GM12878 (cell line): Measurements from ENCODE around the gene XCR1. TPM values are rescaled to one million over a fixed set of nuclear protein-coding genes. Genes with fewer than 3 reads are reported as not detected.

Experiments used
- CREB1 ChIP-seq: IDR thresholded peaks from 2 replicates; pipeline ENCODE4 v1.6.1; 2012; ENCODE audit warnings: low read depth, mild to moderate bottlenecking, inconsistent platforms
- CREM ChIP-seq: IDR thresholded peaks from 2 replicates; pipeline ENCODE4 v1.6.1; 2014; ENCODE audit warnings: antibody characterized with exemption, low read depth
- ELK1 ChIP-seq: IDR thresholded peaks from 2 replicates; pipeline ENCODE4 v1.6.1; 2012; ENCODE audit warnings: low read depth, low read length, improper control_type of control experiment
- FOXM1 ChIP-seq: IDR thresholded peaks from 2 replicates; pipeline ENCODE4 v1.6.1; 2012; ENCODE audit warnings: low read depth, mild to moderate bottlenecking, inconsistent platforms, low read length, moderate library complexity
- GABPA ChIP-seq: IDR thresholded peaks from 2 replicates; pipeline ENCODE4 v1.6.1; 2014; ENCODE audit warnings: antibody characterized with exemption, low read depth, mild to moderate bottlenecking, inconsistent platforms
- JUND ChIP-seq: IDR thresholded peaks from 2 replicates; pipeline ENCODE4 v1.6.1; 2012; ENCODE audit warnings: low read depth, mild to moderate bottlenecking, low read length, improper control_type of control experiment, moderate library complexity
- KDM1A ChIP-seq: fragments of 200-600 bp; sonication (generic); IDR thresholded peaks from 2 replicates; pipeline ENCODE4 v1.6.1; 2016; ENCODE audit warnings: borderline replicate concordance
- MXI1 ChIP-seq: fragments of 150-350 bp; IDR thresholded peaks from 2 replicates; pipeline ENCODE4 v1.6.1; 2011; ENCODE audit warnings: low read depth, mild to moderate bottlenecking, inconsistent platforms, low read length, improper control_type of control experiment
- NR2F1 ChIP-seq: fragments of 450-650 bp; conservative IDR thresholded peaks from 2 replicates; pipeline ENCODE4 v1.6.1; 2017; ENCODE audit warnings: mild to moderate bottlenecking
- NRF1 ChIP-seq: conservative IDR thresholded peaks from 2 replicates; pipeline ENCODE4 v1.6.1; 2011; ENCODE audit warnings: mild to moderate bottlenecking, low read depth, low read length, improper control_type of control experiment
- PML ChIP-seq: IDR thresholded peaks from 2 replicates; pipeline ENCODE4 v1.6.1; 2012; ENCODE audit warnings: low read length, inconsistent platforms
- RAD21 ChIP-seq: IDR thresholded peaks from 2 replicates; pipeline ENCODE4 v1.6.1; 2011; ENCODE audit warnings: mild to moderate bottlenecking, low read depth, low read length, moderate library complexity; ENCODE audit not compliant: insufficient read depth
- RBBP5 ChIP-seq: fragments of 200-600 bp; sonication (generic); conservative IDR thresholded peaks from 2 replicates; pipeline ENCODE4 v1.6.1; 2016
- SIN3A ChIP-seq: IDR thresholded peaks from 2 replicates; pipeline ENCODE4 v1.6.1; 2012; ENCODE audit warnings: low read depth, low read length, improper control_type of control experiment
- TCF12 ChIP-seq: IDR thresholded peaks from 2 replicates; pipeline ENCODE4 v1.6.1; 2011; ENCODE audit warnings: low read depth, mild to moderate bottlenecking, low read length
- TCF3 ChIP-seq: IDR thresholded peaks from 2 replicates; pipeline ENCODE4 v1.6.1; 2012; ENCODE audit warnings: low read depth, mild to moderate bottlenecking, low read length, borderline replicate concordance; ENCODE audit not compliant: insufficient read depth
- USF1 ChIP-seq: IDR thresholded peaks from 2 replicates; pipeline ENCODE4 v1.6.1; 2011; ENCODE audit warnings: borderline replicate concordance, low read depth, mild to moderate bottlenecking, moderate library complexity, mixed read lengths, low read length; ENCODE audit not compliant: insufficient read depth; ENCODE audit errors: extremely low read length
- YY1 ChIP-seq: IDR thresholded peaks from 2 replicates; pipeline ENCODE4 v1.6.1; 2011; ENCODE audit warnings: low read depth, mild to moderate bottlenecking, low read length
- ZBED1 ChIP-seq: IDR thresholded peaks from 2 replicates; pipeline ENCODE4 v1.6.1; 2016; ENCODE audit warnings: borderline replicate concordance
- ZNF24 ChIP-seq: fragments of 450-650 bp; IDR thresholded peaks from 2 replicates; pipeline ENCODE4 v1.6.1; 2017; ENCODE audit warnings: antibody characterized with exemption, mild to moderate bottlenecking
- ZNF274 ChIP-seq: IDR thresholded peaks from one replicate; pipeline ENCODE4 v1.8.0; 2011; ENCODE audit not compliant: insufficient read length, insufficient read depth
- polyA plus RNA-seq, 11 experiments: library from polyadenylated mRNA; depleted of rRNA in 4 of 11; unstranded in 6 of 11; stranded (reverse) in 5 of 11; fragments of >200 nt; fragmentation: Nextera tagmentation in 4 of 11; fragmentation: Illumina TruSeq in 1 of 11; extraction: Ambion mirVana in 4 of 11; extraction: Trizol in 1 of 11; gene quantifications; 1 replicate in 1 of 11; 2 replicates in 10 of 11; pipeline versions ENCODE4 v1.2.1 to v1.2.3, GENCODE V29; 2011 to 2016; ENCODE audit warnings: inconsistent platforms in 2 of 11, missing spikeins in 2 of 11, low read depth in 1 of 11
- total RNA-seq, 4 experiments: library from RNA; depleted of rRNA in 3 of 4; stranded (reverse); fragments of >200 nt in 3 of 4; fragmentation: Illumina TruSeq in 1 of 4; extraction: Trizol in 1 of 4; gene quantifications; 2 replicates each; pipeline versions ENCODE4 v1.2.1 to v1.2.3, GENCODE V29; 2013 to 2021
- TF ChIP-seq, protein P1 (sequence below): fragments of 450-650 bp; formaldehyde crosslinking; IDR thresholded peaks from 2 replicates; pipeline ENCODE4 v1.5.0; 2022; ENCODE audit warnings: mild to moderate bottlenecking, missing genetic modification characterization
- TF ChIP-seq, protein P2 (sequence below): fragments of 450-650 bp; IDR thresholded peaks from 2 replicates; pipeline ENCODE4 v1.6.1; 2016; ENCODE audit warnings: mild to moderate bottlenecking, moderate library complexity, borderline replicate concordance

Gene XCR1
- total and polyA plus RNA-seq, 10 of the 15 experiments (the other 5 are each of a cell fraction or from before 2014, with no cell fraction given), result 0.02 to 0.29 (median 0.13) TPM; not detected in 2

DNA sequence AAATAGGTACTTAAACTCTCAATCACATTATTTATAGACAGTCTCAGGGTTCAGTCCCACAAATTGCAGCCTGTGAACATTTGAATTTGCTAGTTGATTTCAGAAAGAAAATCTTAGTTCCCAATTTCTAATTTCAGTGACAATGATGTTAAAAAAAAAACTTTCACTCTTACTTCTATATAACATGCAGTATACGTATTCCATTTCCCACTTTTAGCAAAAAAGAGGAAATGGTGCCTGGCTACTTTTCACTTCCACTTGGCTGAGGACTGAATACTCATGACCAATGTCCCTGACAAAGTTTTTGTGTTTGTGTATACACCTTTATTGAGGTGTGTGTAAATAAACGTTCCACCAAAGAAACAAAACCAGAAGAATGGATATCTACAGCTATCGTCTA, 32.1 kb upstream of the XCR1 start (continued):
- TF ChIP-seq FOXM1, result 0 out of 2 replicates have a peak, but pooled peaks have one; percentile 69
- TF ChIP-seq USF1, result no peak
- TF ChIP-seq MXI1, result no peak
- peak; percentile 40 for TF ChIP-seq CREM
- TF ChIP-seq ZNF24, result no peak
- no peak for TF ChIP-seq YY1
- TF ChIP-seq RBBP5, result no peak
- TF ChIP-seq ZNF274, result no peak
- no peak for TF ChIP-seq KDM1A
- no peak for TF ChIP-seq ZBED1
- TF ChIP-seq SIN3A, result no peak
- TF ChIP-seq, protein P1, sequence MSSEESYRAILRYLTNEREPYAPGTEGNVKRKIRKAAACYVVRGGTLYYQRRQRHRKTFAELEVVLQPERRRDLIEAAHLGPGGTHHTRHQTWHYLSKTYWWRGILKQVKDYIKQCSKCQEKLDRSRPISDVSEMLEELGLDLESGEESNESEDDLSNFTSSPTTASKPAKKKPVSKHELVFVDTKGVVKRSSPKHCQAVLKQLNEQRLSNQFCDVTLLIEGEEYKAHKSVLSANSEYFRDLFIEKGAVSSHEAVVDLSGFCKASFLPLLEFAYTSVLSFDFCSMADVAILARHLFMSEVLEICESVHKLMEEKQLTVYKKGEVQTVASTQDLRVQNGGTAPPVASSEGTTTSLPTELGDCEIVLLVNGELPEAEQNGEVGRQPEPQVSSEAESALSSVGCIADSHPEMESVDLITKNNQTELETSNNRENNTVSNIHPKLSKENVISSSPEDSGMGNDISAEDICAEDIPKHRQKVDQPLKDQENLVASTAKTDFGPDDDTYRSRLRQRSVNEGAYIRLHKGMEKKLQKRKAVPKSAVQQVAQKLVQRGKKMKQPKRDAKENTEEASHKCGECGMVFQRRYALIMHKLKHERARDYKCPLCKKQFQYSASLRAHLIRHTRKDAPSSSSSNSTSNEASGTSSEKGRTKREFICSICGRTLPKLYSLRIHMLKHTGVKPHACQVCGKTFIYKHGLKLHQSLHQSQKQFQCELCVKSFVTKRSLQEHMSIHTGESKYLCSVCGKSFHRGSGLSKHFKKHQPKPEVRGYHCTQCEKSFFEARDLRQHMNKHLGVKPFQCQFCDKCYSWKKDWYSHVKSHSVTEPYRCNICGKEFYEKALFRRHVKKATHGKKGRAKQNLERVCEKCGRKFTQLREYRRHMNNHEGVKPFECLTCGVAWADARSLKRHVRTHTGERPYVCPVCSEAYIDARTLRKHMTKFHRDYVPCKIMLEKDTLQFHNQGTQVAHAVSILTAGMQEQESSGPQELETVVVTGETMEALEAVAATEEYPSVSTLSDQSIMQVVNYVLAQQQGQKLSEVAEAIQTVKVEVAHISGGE (CRISPR knock-in tag), result no peak
- TF ChIP-seq NRF1, result no peak
- no peak for TF ChIP-seq GABPA
- TF ChIP-seq TCF3, result no peak
- TF ChIP-seq JUND, result no peak
- no peak for TF ChIP-seq NR2F1
- TF ChIP-seq PML, result no peak
- no peak for TF ChIP-seq RAD21
- TF ChIP-seq, protein P2, sequence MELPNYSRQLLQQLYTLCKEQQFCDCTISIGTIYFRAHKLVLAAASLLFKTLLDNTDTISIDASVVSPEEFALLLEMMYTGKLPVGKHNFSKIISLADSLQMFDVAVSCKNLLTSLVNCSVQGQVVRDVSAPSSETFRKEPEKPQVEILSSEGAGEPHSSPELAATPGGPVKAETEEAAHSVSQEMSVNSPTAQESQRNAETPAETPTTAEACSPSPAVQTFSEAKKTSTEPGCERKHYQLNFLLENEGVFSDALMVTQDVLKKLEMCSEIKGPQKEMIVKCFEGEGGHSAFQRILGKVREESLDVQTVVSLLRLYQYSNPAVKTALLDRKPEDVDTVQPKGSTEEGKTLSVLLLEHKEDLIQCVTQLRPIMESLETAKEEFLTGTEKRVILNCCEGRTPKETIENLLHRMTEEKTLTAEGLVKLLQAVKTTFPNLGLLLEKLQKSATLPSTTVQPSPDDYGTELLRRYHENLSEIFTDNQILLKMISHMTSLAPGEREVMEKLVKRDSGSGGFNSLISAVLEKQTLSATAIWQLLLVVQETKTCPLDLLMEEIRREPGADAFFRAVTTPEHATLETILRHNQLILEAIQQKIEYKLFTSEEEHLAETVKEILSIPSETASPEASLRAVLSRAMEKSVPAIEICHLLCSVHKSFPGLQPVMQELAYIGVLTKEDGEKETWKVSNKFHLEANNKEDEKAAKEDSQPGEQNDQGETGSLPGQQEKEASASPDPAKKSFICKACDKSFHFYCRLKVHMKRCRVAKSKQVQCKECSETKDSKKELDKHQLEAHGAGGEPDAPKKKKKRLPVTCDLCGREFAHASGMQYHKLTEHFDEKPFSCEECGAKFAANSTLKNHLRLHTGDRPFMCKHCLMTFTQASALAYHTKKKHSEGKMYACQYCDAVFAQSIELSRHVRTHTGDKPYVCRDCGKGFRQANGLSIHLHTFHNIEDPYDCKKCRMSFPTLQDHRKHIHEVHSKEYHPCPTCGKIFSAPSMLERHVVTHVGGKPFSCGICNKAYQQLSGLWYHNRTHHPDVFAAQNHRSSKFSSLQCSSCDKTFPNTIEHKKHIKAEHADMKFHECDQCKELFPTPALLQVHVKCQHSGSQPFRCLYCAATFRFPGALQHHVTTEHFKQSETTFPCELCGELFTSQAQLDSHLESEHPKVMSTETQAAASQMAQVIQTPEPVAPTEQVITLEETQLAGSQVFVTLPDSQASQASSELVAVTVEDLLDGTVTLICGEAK, result no peak
- TF ChIP-seq CREB1, result peak; percentile 60; the same call in 1 of the 2 replicates
- TF ChIP-seq TCF12, result no peak
- no peak for TF ChIP-seq ELK1
